Adrenal gland (tissue), 5 donors: Measurements from ENCODE around the gene FGFR3.

Experiments used
- POLR2A ChIP-seq, 2 donors: fragments of 450-650 bp; IDR thresholded peaks; one replicate each; pipeline ENCODE4 v1.6.1; 2017; ENCODE audit warnings: antibody characterized with exemption in 2 of 2, mild to moderate bottlenecking in 2 of 2, moderate library complexity in 1 of 2
- TF ChIP-seq, protein P1 (sequence below), 6 experiments: fragments of 450-650 bp in 4 of 6; fragments of 200-600 bp in 2 of 6; sonication (generic) in 1 of 6; IDR thresholded peaks; 1 replicate in 5 of 6; 2 replicates in 1 of 6; pipeline versions ENCODE4 v1.5.1 to v1.8.0; 2016 to 2021; ENCODE audit warnings: antibody characterized with exemption in 6 of 6, mild to moderate bottlenecking in 2 of 6, moderate library complexity in 1 of 6
- donor health status: DM: no; HTN: no; CAD: no.

DNA sequence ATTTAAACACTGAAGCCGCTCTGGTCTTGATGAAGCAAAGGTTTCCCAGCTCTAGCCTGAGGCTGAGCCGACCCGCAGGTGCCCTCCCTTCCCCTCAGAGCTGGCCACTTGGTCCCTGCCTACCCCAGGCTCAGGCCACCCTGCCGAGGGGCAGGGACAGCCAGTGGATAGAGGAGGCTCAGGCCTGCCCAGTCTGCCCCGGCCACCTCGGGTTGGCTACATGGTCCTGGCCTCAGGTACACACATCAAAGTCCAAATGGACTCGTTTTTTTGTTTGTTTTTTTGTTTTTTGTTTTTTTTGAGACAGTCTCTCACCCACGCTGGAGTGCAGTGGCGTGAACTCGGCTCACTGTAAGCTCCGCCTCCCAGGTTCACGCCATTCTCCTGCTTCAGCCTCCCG lies 47.9 kb upstream of the FGFR3 start:
- no peak for TF ChIP-seq POLR2A (IDR thresholded peaks at IDR 0.05)
- TF ChIP-seq, protein P1, sequence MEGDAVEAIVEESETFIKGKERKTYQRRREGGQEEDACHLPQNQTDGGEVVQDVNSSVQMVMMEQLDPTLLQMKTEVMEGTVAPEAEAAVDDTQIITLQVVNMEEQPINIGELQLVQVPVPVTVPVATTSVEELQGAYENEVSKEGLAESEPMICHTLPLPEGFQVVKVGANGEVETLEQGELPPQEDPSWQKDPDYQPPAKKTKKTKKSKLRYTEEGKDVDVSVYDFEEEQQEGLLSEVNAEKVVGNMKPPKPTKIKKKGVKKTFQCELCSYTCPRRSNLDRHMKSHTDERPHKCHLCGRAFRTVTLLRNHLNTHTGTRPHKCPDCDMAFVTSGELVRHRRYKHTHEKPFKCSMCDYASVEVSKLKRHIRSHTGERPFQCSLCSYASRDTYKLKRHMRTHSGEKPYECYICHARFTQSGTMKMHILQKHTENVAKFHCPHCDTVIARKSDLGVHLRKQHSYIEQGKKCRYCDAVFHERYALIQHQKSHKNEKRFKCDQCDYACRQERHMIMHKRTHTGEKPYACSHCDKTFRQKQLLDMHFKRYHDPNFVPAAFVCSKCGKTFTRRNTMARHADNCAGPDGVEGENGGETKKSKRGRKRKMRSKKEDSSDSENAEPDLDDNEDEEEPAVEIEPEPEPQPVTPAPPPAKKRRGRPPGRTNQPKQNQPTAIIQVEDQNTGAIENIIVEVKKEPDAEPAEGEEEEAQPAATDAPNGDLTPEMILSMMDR (IDR thresholded peaks at IDR 0.05): no peak
